NCI-H446 (cell line): ENCODE data around the gene TUBB1.
"Not testable (repeated sequence)": the region's sequence is repeated elsewhere in the genome, so short reads cannot be mapped to it uniquely, and the experiment has no call there.

ENCODE experiments used
- DNase-seq, 2 experiments: peaks; one replicate each; lab custom pipeline; 2025; lab: John Stamatoyannopoulos, UW

Gene TUBB1

DNA sequence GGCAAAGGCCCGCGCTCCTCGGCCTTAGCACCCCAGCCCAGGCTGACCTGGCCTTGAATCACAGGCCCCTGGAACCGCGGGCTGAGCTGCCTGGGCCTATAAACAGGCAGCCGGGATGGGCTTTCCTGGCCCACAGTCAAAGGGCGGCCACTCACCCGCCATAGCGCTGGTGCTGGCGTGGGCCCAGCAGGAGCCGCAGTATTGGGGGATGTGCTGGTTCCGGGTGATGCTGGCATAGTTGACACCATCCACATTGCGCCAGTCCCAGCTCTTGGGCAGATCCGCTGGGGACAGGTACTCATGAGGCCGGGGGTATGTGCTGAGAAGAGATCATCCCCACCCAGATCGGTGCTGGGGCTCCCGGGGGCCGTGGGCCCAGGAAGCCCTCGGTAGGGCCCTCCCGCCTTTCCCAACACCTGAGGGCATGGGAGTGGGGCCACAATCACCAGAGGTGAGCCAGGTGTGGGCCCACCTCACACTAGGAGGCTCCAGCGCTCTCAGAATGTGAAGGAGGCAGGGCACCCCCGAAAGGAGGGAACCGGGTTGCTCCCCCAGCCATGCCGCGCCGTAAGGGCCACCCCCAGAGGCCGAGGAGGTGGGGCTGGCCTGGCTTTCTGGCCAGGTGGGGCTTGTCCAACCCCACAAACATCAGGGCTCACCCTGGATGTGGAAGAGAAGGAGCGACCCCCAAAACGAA lies 12.9 kb upstream of the TUBB1 start:
- DNase-seq: no peak

DNA sequence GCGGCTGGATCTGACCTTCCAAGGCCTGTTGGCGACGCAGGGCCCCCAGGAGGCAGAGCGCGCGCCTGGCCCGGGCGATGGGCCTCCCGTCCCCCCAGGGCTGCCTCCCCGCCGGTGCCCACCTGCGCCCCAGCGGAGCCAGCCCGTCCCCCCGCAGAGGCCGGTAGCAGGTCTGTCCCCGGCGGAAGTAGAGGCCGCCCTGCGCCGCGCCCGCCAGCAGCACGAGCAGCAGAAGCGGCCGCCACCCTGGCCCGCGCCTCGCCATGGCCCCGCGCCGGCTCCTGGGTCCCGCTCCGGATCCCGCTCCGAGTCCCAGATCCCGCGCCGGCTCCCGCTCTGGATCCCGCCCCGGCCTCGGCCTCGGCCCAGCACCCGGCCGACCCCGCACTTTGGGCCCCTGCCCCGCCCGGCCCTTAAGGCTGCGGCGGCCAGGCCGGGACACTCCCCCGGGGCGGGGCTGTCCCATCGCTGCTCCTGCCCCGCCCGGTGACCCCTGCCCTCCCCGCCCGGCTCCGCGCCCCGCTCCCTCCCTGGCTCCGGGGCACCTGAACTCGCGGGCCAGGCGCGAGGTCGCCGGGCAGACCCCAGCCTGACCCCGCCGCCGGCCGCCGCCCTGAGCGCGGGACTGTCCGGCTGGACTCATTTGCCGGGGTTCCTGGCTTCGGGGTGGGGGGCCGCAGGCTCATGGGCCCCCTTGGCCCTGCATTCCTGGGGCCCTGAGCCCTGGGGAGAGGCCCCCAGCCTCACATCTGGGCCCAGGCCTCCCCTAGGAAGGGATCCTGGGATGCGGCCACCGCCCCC lies 12.2 kb upstream of the TUBB1 start, which contains the start of gene CTSZ:
CTSZ (minus strand) TSS at position 391 of the 801 bp plus-strand sequence; CDS start at position 265, 126 bp downstream.
- no peak for DNase-seq

DNA sequence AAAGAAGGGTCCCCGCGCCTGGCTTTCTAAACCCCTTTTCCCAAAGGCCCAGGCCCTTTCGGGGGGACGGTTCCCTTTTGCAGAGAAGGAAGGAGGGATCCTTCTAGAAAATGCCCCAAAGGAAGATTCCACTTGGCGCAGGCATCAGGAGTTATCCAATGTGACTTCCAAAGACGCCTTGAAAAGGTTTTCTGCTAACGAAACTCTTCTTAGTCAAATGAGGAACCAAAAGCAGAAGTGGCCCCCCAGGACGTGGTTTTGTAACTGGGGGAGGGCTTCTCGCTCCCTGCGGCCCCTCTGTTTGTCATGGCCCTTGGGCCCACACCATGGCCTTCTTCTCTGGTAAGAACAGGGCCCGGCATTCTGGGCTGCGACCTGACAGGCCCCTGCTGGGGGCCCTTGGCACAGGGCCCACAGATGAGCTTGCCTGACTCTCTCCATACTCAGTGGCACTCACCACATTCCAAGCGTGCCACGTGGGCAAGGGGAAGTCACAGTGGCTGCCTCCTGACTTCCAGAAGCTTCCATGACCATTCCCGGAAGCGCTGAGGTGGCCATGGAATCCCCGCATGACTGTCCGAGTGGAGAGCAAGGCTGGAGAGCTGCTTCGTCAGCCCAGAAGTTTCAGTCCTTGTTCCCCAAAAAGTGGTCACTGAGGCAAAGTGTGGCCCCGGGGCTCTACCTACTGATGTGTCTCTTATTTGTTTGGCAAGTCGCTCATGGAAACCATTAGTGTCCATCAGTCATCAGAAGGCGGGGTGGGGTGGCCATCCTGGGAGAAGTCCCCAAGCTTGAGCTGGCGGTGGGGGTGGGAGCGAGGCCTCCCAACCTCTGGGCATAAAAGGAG lies 11.3 kb upstream of the TUBB1 start:
- no peak for DNase-seq

DNA sequence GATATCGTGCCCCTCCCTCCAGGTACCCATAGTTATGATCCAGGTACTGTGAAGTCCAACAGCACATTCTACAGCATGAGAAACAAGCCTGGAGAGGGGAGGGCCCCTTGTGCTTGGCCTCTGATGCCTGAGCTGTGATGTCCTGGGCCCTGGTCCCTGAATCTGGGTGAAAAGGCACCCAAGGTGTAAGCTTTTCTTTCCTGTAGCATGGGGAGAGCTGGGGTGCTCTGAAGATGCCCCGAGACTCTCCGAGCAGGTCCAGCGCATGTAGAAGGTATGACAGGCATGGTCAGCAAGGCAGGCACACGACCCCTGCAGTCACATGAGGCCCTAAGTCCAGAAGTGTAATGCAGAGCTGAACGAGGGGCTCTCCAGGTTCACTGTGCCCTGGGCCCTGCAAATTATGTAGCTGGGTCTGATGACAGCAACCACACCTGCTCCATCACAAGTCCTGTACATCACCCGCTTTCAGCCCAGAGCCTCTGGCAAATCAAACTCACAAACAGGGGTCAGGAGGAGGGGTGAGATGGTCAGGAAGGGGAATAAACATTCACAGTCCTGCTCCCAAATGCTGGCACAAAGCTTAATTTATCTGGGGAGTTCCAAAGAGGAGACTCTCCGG lies 10.4 kb upstream of the TUBB1 start:
- no peak for DNase-seq

DNA sequence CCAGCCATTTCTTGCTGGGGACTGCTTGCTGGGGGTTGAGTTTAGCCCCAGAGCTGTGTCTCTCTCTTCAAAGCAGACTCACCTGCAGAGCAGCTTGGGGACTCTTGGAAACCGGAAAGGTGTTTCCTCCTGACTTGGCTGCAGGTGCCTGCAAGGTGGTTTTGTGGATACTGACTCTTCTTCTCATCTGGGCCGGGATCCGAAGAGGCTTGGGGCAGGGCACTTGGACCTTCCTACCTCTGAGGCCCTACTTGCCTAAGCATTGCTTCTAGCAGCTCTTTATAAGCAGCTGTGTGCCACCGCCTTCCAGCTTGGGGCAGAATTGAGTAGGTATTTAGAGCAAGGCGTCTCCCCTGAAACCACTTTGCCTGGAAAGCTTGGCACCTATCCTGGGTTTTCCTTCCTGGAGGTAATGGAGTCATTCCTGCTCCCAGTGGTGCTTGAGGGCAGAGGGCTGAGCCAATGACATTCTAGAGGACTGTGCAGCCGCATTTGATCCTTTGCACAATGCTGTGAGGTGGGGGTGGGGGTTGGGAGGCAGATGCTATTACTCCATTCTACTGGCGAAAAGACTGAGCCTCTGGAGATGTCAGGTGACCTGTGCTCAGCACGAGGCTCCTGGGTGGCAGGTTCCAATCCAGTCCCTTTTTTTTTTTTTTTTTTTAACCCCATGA lies 8.8 kb upstream of the TUBB1 start:
- no peak for DNase-seq

DNA sequence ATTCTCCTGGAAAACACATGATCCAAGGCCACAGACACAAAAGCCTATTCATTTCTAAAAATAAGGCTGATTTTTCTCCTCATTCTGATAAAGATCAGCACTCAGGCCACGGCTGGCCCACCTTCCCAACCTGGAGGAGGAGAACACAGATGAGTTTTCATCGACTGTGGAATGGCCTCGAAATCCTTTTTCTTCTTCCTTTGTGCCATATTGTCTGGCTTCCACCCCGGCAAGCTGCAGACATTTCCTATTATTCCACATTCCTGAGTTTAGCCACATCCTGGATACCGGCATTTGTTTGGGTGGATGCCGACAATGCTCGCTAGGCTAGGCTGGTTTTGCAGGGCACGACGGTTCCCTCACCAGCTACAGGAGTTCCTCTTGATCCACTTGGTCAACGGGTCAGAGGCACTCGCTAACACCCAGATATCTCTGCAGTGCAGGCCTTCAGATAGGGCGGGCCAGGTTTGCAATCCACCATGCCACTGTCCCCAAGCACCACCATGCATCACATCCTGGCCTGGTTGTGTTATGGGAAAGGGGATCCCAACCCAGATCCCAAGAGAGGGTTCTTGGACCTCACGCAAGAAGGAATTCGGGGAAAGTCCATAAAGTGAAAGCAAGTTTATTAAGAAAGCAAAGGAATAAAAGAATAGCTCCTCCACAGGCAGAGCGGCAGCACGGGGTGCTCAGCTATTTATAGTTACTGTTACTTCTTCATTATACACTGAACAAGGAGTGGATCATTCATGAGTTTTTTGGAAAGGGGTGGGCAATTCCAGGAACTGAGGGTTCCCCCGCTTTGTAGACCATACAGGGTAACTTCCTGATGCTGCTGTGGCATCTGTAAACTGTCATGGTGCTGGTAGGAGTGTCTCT lies 8.0 kb upstream of the TUBB1 start:
- no peak for DNase-seq

DNA sequence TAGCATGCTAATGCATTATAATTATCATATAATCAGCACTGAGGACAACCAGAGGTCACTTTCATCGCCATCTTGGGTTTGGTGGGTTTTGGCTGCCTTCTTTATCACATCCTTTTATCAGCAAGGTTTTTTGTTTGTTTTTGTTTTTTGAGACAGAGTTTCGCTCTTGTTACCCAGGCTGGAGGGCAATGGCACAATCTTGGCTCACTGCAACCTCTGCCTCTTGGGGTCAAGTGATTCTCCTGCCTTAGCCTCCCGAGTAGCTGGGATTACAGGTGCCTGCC lies 7.4 kb upstream of the TUBB1 start:
- DNase-seq: not testable (repeated sequence)

DNA sequence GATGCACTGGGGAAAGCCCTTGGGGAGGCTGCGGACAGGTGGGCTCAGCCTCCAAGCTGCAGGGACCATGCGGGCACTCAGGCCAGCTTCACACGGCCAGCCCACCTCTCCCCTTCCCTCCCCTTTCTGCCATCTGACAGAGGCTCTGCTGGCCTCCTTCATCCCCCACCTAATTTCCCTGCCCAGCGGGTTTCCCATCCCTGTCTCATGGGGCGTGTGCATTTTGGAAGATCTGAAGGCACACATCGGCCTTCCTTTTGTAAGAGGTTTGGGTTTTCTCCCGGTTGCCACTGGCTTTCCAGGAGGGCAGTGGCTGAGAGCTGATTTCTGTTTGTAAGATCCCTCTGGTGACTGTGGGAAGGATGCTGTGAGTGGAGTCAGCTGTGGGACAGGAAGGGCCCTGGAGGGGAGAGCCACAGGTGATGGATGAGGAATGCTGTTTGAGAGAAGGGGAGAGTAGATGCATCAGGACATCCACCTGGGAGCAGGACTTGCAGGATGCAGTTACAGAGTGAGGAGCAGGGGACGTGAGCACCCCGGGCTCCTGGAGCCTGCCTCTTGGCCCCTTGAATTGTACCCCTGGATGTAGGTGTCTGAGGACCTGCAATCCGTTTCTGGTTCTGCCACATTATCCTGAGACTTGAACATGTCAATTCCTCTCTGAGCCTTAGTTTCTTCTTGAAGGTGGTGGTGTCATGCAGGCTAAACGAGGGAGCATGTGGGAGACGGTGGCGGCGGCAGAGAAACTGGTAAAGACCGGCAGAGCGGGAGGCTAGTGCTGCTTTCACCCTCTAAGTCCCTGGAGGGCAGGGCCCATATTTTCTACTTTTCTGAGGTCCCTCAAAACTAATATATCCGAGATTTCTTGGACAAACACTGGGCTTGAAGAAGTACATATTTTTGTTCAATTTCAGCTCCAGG lies 5.9 kb upstream of the TUBB1 start:
- no peak for DNase-seq

DNA sequence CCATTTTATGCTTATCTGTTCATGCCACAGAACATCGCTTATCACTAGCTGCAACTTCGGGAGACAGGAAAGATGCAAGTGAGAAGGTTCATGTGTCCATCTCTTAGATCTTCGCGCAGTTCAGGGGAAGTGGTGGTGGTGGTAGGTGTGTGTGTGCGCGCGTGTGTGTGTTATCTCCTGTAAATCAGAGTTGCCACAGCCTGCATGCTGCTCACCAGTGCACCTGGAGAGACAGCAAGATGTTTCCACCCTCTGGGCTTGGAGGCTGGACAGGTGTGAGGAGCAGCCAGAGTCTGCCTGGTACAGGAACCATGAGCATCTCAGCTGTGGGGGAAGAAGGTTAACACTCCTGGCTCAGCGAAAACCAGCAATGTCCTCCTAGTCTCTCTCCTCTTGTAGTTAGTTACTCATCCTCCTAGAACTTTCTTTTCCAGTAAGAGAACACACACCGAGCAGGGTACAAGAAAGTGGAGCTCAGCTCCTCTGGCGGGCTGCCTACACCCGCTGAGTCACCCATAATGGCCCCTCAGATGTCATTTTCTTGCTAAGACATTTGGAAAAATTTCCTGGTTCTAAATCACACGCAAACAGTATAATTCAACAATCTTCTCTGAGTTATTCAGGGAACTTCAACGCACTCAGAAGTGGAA lies 5.1 kb upstream of the TUBB1 start:
- no peak for DNase-seq

DNA sequence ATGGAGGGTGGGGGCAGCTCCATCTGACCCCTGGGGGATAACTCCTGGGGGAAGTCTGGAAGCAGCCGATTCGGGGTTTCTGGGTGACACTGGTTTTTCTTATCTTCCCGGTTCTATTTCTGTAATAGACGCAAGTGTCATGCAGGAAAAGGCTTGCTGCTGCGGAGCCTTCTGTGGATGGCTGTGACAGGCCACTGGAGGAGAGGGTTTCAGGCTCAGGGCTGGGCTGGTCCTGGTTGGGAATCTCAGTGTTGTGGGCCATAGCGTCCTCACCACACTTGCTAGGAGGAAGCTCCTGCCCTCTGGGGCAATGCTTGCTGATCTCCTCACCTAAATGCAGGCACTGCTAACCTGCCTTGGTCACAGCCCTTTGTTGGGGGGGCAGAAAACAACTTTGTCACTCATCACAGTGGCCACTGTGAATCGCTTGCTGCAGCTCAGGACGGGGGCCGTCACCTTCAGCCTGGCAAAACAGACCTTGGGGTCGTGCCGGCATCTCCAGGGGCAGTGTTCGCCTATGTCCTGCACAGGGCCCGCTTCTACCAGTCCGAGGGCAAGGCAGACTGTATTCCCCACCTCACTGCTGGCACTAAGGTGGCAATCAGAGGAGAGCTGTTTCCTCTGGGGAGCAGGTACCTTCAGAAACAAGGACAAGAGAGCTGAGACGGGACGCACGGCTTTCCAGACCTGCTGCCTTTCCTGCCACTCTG lies 4.4 kb upstream of the TUBB1 start:
- DNase-seq: no peak

DNA sequence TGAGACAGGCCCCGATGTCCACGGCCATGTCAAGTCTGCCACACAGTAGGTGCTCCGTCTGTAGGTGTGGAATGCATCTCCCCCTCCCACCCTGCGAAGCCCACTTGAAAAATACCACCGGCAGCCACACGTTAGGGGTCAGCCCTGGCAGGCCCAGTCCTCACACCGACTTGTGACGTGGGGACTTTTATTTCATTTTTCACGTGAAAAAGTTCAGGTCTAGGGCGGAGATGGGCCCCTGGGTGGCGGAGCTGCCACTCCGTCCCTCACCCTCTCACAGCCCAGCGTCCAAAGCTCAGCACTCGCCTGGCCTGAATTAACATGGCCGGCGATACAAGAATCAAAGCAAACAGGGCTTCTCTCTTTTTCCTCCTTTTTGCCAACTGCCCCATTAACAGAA lies 3.8 kb upstream of the TUBB1 start:
- no peak for DNase-seq

DNA sequence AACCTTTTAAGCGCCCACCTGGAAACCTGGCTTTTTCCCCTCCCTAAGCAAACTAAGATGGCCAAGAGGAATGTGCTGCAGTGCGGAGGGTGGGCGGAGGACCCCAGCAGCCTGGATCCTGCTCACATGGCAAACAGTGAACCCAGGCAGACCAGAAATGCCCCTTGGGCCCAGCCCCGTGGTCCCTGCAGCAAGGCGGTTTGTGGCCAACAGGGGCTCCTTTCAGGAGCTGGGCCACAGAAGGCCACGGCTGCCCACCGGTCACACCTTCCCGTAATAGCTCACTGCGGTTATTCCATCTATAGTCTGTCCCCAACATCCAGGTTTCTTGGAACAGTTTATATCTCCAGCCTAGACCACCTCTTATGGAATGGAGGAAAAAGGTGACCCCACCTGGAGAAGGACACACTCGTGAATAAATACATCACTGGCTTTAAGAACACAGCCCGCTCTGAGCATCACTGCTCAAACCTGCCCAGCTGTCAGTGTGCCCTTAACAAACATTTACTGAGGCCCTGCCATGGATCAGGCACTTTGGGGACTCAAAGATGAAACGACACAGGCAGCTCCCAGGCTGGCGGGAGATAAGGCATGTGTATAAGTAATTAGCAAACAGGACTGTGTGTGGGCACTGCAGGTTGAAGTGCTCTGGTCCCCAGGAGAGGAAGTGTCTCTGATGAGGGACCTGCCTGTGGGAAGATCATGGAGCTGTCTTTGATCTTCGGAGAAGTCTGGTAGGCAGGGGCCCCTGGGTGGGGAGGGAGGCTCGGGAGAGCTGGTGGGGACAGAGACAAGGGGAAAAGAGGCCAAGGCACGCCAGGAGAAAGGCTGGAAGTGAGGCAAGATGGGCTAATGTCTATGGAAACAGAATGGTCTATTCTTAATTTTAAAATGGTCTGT lies 3.2 kb upstream of the TUBB1 start:
- DNase-seq: no peak

DNA sequence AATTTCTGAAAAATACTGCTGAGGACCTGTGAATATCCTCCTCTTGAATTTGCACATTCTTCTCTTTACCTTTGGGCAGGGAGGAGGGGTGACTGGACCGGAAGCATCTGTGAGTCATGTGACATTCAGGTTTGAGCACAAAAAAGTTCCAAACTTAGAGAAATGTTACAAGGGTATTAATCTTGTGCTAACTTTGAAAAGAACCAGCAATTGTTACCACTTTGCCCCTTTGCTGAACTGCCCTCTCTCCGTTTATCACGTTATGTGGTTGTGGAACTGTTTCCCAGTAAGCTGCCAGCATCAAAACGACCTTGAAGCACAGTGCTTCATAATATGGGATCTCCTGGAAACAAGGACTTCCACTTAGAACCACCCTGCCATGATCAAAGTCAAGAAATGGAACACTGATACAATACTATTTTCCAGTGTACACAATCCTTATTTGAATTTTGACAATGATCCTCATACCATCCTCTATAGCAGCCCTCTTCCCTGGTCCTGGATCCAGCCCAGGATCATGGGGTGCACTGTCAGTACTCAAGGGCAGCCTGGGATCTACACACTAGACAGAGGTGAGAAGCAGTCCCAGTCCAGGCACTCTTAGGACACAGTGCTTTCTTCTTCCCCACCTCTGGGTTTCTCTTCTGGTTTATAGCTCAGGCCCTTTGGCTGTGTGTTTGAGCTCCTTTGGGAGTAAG lies 2.3 kb upstream of the TUBB1 start:
- no peak for DNase-seq

DNA sequence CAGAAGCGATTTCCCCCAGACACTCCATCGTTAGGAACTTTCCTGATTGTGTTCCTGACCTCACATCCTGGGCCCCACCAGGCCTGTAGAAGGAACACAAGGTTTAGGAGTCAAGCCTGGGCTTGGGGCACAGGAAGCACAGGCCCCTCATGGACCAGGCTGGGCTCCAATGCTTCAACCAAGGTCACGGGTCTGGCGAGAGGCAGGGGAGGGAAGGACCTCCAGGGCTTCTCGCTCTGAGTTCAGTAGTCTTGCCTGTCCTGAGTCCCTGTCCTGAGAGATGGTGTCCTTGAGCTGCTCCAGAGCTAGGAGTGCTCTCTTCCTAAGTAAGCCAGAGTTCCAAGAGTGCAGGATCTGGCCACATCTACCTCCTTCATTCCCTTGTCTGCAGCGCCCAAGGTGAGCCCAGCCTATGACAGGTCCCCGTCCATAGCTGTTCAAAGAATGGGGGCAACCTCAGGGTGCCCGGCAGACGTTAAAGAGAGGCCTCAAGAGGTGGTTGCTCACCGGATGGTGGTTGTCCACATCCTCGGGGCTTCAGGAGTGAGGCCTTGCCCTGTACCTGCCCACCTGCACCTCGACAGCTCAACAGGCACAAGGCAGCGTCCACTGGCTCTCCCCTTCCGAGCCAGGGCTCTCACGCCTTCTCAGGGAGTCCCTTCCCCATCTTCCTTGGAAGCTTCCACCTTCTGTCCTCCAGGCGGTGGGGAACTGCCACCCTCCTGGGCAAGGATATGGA lies 1.6 kb upstream of the TUBB1 start:
- no peak for DNase-seq

DNA sequence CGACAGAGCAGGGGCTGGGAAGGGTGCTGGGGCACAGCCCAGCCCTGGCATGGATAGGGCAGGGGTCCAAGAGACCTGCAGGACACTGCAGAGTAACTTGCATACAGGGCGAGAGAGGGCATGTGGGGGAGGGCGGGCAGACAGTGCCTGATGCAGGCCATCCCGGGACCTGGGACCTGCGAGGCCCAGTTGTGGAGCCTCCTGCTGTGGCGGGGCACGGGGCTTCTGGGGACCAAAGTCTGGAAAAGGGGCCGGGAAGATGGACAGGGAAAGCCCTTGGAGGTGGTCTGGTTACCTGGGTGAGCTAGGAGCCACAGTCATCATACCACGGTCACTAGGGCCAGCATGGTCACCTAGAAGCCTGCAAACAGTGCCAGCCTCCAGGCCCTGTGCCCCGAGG lies 412 bp upstream of the TUBB1 start:
- no peak for DNase-seq

DNA sequence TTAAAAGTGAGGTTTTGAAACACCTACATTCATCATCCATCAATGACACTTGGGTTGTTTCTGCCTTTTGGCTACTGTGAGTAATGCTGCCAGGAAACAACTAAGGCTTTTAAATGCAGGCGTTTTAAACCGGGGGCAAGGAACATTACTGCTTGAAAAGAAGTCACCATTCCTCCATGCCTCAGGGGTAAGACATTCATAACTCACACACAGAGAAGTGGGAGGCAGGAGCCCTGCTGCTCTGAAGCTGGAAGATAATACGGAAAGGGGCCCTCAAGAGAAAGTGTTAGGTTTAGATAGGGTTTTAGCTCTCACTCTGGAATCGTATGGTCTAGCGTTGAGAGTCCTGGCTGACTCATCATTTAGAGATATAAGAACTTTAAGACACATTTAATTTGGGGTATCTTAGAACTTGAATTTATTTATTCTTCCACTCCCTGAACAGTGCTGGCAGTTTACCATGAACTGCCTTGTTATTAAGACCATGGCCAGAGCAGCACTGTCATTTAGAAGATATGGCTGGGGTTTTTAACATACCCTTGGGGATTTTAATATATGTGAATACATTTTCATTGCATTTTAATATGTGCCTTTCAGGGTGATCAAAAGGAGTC lies 1.8 kb downstream of the TUBB1 start:
- no peak for DNase-seq
